Neural crest cell (in vitro differentiated cells): ENCODE results near the gene USP33. TPM values are rescaled to one million over a fixed set of nuclear protein-coding genes. Genes with fewer than 3 reads are reported as not detected.
"Not testable (repeated sequence)": the region's sequence is repeated elsewhere in the genome, so short reads cannot be mapped to it uniquely, and the experiment has no call there.

ENCODE experiments used
- DNase-seq: peaks from one replicate; pipeline ENCODE4 v3.0.0; 2021; ENCODE audit warnings: low read depth, mixed read lengths, low spot score
- H3K27ac Mint-ChIP-seq: one replicate; pipeline ENCODE4 v1.8.0; 2021; ENCODE audit warnings: mild to moderate bottlenecking, mixed read lengths; ENCODE audit not compliant: unreplicated experiment
- H3K27me3 Mint-ChIP-seq: 2 replicates; pipeline ENCODE4 v1.8.0; 2021; ENCODE audit warnings: low read depth, mild to moderate bottlenecking, mixed read lengths
- H3K36me3 Mint-ChIP-seq: 2 replicates; pipeline ENCODE4 v1.8.0; 2021; ENCODE audit warnings: low read depth, mild to moderate bottlenecking, mixed read lengths
- H3K4me1 Mint-ChIP-seq: 2 replicates; pipeline ENCODE4 v1.8.0; 2021; ENCODE audit warnings: mixed read lengths
- H3K4me3 Mint-ChIP-seq: one replicate; pipeline ENCODE4 v1.8.0; 2021; ENCODE audit warnings: mild to moderate bottlenecking, mixed read lengths
- H3K9me3 Mint-ChIP-seq: 2 replicates; pipeline ENCODE4 v1.8.0; 2021; ENCODE audit warnings: mixed read lengths
- total RNA-seq: library from RNA; stranded (reverse); gene quantifications from 2 replicates; pipeline ENCODE4 v1.2.1, GENCODE V29; 2021
- TF ChIP-seq, protein P1 (sequence below): fragments of 200-600 bp; sonication (generic); conservative IDR thresholded peaks from 2 replicates; pipeline ENCODE4 v1.5.0; 2021; ENCODE audit warnings: antibody characterized with exemption, mild to moderate bottlenecking

Gene USP33
- total RNA-seq, 1 donor from 2014 or later: 64.1 TPM

GRCh38 chr1:77655431-77655974 lies 104.1 kb downstream of the USP33 start:
- TF ChIP-seq, protein P1, sequence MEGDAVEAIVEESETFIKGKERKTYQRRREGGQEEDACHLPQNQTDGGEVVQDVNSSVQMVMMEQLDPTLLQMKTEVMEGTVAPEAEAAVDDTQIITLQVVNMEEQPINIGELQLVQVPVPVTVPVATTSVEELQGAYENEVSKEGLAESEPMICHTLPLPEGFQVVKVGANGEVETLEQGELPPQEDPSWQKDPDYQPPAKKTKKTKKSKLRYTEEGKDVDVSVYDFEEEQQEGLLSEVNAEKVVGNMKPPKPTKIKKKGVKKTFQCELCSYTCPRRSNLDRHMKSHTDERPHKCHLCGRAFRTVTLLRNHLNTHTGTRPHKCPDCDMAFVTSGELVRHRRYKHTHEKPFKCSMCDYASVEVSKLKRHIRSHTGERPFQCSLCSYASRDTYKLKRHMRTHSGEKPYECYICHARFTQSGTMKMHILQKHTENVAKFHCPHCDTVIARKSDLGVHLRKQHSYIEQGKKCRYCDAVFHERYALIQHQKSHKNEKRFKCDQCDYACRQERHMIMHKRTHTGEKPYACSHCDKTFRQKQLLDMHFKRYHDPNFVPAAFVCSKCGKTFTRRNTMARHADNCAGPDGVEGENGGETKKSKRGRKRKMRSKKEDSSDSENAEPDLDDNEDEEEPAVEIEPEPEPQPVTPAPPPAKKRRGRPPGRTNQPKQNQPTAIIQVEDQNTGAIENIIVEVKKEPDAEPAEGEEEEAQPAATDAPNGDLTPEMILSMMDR: no peak
- Mint-ChIP-seq H3K27me3 (no peaks in the 10 kb centered on the region), H3K4me1 (no peaks in the 10 kb centered on the region), H3K4me3 (no peak overlapping the region), H3K27ac (no peak overlapping the region), H3K9me3 (peaks cover under 1% of the 10 kb centered on the region), H3K36me3 (peaks cover 18% of the 10 kb centered on the region)
- no peak for DNase-seq

- H3K9me3 Mint-ChIP-seq: peaks cover 8% of the 10 kb centered on the region
- no peaks in the 10 kb centered on the region for H3K27me3 Mint-ChIP-seq
- no peak for DNase-seq
- no peaks in the 10 kb centered on the region for H3K4me1 Mint-ChIP-seq
- TF ChIP-seq, protein P1: no peak
- H3K36me3 Mint-ChIP-seq: peaks cover 37% of the 10 kb centered on the region
- H3K27ac Mint-ChIP-seq: no peak overlapping the region
- H3K4me3 Mint-ChIP-seq: no peak overlapping the region
These were observed 106.6 kb downstream of the USP33 start for GRCh38 chr1:77652970-77653516.

- TF ChIP-seq, protein P1: no peak
- Mint-ChIP-seq H3K4me3 (no peak overlapping the region), H3K27me3 (no peaks in the 10 kb centered on the region), H3K36me3 (peaks cover 37% of the 10 kb centered on the region), H3K27ac (no peak overlapping the region), H3K4me1 (no peaks in the 10 kb centered on the region), H3K9me3 (peaks cover 8% of the 10 kb centered on the region)
- DNase-seq: no peak
These were observed 107.4 kb downstream of the USP33 start for GRCh38 chr1:77652268-77652667.

DNA sequence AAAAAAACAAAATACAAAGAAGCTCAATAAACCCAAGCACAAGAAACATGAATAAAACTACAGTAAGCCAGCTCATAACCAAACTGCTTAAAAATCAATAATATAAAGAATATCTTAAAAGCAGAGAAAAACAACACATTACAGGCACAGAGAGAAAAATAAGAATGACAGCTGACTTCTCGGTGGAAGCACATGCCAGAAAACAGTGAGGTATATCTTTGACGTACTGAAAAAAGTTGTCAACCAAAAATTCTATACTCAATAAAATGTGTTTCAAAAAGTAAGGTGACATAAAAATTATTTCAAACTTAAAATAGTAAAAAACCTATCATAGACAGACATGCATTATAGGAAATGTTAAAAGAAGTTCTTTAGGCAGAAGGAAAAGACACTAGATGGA lies 110.5 kb downstream of the USP33 start:
- H3K27ac Mint-ChIP-seq: no peak overlapping the region
- no peaks in the 10 kb centered on the region for H3K27me3 Mint-ChIP-seq
- no peaks in the 10 kb centered on the region for H3K4me1 Mint-ChIP-seq

GRCh38 chr1:77646224-77646623 lies 113.4 kb downstream of the USP33 start:
- not testable (repeated sequence) for H3K27me3 Mint-ChIP-seq, H3K4me1 Mint-ChIP-seq, H3K4me3 Mint-ChIP-seq, DNase-seq, H3K9me3 Mint-ChIP-seq, H3K27ac Mint-ChIP-seq
- H3K36me3 Mint-ChIP-seq: peaks cover 38% of the 10 kb centered on the region

More for the DNA sequence above, 110.5 kb downstream of the USP33 start:
- TF ChIP-seq, protein P1: no peak
- DNase-seq: no peak
- H3K9me3 Mint-ChIP-seq: peaks cover 8% of the 10 kb centered on the region
- H3K4me3 Mint-ChIP-seq: no peak overlapping the region
- H3K36me3 Mint-ChIP-seq: peaks cover 48% of the 10 kb centered on the region

Other genes with a start within 250 kb of the USP33 start
- gene ZZZ3, start 77.2 kb downstream of the USP33 start, total RNA-seq: 52.4 and 57.7 TPM in 2 replicates
- gene MIGA1, start 19.8 kb upstream of the USP33 start, total RNA-seq: 6.2 and 8.0 TPM in 2 replicates
- gene NEXN, start 128.8 kb upstream of the USP33 start, total RNA-seq: 1.2 and 2.0 TPM in 2 replicates
- 318 and 328 TPM in 2 replicates for gene FUBP1, start 219.2 kb upstream of the USP33 start, total RNA-seq
- 17.3 and 23.2 TPM in 2 replicates for gene DNAJB4, start 245.1 kb upstream of the USP33 start, total RNA-seq